ENCODE measurements around the gene ZFPM1.

The ZFPM1 gene

DNA sequence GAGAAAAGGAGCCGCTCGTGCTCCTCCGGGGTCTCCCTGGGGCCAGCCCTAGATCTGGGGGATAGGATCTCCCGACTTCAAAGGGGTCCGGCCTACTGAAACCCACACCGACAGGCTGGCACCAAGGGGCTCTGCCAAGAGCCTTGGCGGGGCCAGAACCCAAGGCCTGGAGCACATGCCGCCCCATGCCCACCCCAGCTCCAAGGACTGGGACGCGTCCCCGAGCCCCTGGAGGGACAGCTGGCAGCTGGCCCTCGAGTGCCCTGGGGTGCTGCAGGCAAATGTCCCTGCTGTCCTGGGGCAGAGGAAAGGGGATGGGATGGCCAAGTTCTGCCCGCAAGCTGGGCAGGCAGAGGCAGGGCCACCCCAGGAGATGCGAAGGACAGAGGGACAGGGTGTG lies 31.8 kb upstream of the ZFPM1 start:
- no peaks in the 10 kb centered on the region for H3K27me3 ChIP-seq (ENCODE audit: low read length)
- TF ChIP-seq, protein P1, sequence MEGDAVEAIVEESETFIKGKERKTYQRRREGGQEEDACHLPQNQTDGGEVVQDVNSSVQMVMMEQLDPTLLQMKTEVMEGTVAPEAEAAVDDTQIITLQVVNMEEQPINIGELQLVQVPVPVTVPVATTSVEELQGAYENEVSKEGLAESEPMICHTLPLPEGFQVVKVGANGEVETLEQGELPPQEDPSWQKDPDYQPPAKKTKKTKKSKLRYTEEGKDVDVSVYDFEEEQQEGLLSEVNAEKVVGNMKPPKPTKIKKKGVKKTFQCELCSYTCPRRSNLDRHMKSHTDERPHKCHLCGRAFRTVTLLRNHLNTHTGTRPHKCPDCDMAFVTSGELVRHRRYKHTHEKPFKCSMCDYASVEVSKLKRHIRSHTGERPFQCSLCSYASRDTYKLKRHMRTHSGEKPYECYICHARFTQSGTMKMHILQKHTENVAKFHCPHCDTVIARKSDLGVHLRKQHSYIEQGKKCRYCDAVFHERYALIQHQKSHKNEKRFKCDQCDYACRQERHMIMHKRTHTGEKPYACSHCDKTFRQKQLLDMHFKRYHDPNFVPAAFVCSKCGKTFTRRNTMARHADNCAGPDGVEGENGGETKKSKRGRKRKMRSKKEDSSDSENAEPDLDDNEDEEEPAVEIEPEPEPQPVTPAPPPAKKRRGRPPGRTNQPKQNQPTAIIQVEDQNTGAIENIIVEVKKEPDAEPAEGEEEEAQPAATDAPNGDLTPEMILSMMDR (IDR thresholded peaks at IDR 0.05; ENCODE audit: insufficient read depth, low read length, poor library complexity, severe bottlenecking), result no peak
- no peak for TF ChIP-seq EZH2phosphoT487 (conservative IDR thresholded peaks at IDR 0.05; ENCODE audit: low read length)
- no peak overlapping the region for H3K9ac ChIP-seq (ENCODE audit: low read length)
- no peaks in the 10 kb centered on the region for H3F3A ChIP-seq (ENCODE audit: insufficient read depth)
- H3K4me2 ChIP-seq (ENCODE audit: low read depth, low read length, poor library complexity, severe bottlenecking), result no peak overlapping the region
- H3K27ac ChIP-seq (ENCODE audit: low read depth, low read length), result no peak overlapping the region
- H3K36me3 ChIP-seq (ENCODE audit: low read length), result no peaks in the 10 kb centered on the region
- no peak overlapping the region for H3K4me3 ChIP-seq (ENCODE audit: insufficient read depth, low read length, poor library complexity, severe bottlenecking)
- H2AFZ ChIP-seq (ENCODE audit: low read depth, low read length, severe bottlenecking), result no peak overlapping the region
- no peaks in the 10 kb centered on the region for H3K79me2 ChIP-seq (ENCODE audit: insufficient read depth, low read length)
- no peaks in the 10 kb centered on the region for H4K20me1 ChIP-seq (ENCODE audit: low read depth, low read length)
- no peaks in the 10 kb centered on the region for H3K9me2 ChIP-seq (replicated peaks; ENCODE audit: insufficient read depth, low read length)
- no peaks in the 10 kb centered on the region for H3K9me3 ChIP-seq (ENCODE audit: insufficient read depth, low read length)

DNA sequence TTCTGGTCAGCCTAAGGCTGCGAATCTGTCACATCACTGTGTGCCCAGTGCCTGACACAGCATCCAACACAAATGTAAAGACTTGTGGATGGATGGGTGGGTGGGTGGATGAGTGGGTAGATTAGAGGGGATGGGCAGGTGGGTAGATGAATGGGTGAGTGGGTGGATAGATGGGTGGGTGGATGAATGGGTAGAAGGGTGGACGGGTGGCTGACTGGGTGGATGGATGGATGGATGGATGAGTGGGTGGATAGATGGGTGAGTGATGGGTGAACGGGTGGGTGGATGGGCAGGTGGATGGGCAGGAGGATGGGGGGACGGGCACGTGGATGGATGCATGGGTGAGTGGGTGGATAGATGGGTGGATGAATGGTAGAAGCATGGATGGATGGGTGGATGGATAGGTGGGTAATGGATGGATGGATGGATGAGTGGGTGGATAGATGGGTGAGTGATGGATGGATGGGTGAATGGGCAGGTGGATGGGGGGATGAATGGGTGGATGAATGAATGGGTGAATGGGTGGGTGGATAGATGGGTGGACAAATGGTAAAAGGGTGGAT lies 31.1 kb upstream of the ZFPM1 start:
- H4K20me1 ChIP-seq (ENCODE audit: low read depth, low read length), result no peaks in the 10 kb centered on the region
- no peak overlapping the region for H2AFZ ChIP-seq (ENCODE audit: low read depth, low read length, severe bottlenecking)
- no peaks in the 10 kb centered on the region for H3K79me2 ChIP-seq (ENCODE audit: insufficient read depth, low read length)
- no peaks in the 10 kb centered on the region for H3K9me2 ChIP-seq (replicated peaks; ENCODE audit: insufficient read depth, low read length)
- H3K36me3 ChIP-seq (ENCODE audit: low read length), result no peaks in the 10 kb centered on the region
- H3K4me3 ChIP-seq (ENCODE audit: insufficient read depth, low read length, poor library complexity, severe bottlenecking), result no peak overlapping the region
- no peaks in the 10 kb centered on the region for H3K27me3 ChIP-seq (ENCODE audit: low read length)
- no peak overlapping the region for H3K4me2 ChIP-seq (ENCODE audit: low read depth, low read length, poor library complexity, severe bottlenecking)
- H3K9ac ChIP-seq (ENCODE audit: low read length), result no peak overlapping the region
- TF ChIP-seq, protein P1 (IDR thresholded peaks at IDR 0.05; ENCODE audit: insufficient read depth, low read length, poor library complexity, severe bottlenecking), result no peak
- no peak for TF ChIP-seq EZH2phosphoT487 (conservative IDR thresholded peaks at IDR 0.05; ENCODE audit: low read length)
- H3K27ac ChIP-seq (ENCODE audit: low read depth, low read length), result no peak overlapping the region
- H3K9me3 ChIP-seq (ENCODE audit: insufficient read depth, low read length), result no peaks in the 10 kb centered on the region
- no peaks in the 10 kb centered on the region for H3F3A ChIP-seq (ENCODE audit: insufficient read depth)

DNA sequence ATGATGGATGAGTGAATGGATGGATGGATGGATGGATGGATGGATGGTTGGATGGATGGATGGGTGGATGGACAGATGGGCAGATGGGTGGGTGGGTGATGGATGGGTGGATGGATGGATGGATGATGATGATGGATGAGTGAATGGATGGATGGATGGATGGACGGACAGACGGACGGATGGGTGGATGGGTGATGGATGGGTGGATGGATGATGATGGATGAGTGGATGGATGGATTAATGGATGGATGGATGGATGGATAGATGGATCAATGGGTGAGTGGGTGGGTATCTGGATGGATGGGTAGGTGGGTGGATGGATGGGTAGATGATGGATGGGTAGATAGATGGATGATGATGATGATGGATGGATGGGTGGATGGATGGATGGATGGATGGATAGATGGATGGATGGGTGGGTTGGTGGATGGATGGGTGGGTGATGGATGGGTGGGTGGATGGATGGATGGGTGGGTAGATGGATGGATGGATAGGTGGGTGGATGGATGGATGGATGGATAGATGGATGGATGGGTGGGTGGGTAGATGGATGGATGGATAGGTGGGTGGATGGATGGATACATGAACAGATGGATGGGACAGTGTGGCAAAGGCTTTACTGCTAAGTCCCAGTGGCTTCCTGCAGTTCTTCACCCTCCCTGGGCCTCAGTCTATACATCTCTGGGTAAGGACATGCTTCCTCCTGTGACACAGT lies 30.2 kb upstream of the ZFPM1 start:
- no peaks in the 10 kb centered on the region for H4K20me1 ChIP-seq (ENCODE audit: low read depth, low read length)
- H3K4me3 ChIP-seq (ENCODE audit: insufficient read depth, low read length, poor library complexity, severe bottlenecking), result no peak overlapping the region
- H3K4me2 ChIP-seq (ENCODE audit: low read depth, low read length, poor library complexity, severe bottlenecking), result no peak overlapping the region
- H3F3A ChIP-seq (ENCODE audit: insufficient read depth), result no peaks in the 10 kb centered on the region
- H3K9ac ChIP-seq (ENCODE audit: low read length), result no peak overlapping the region
- H2AFZ ChIP-seq (ENCODE audit: low read depth, low read length, severe bottlenecking), result no peak overlapping the region
- H3K79me2 ChIP-seq (ENCODE audit: insufficient read depth, low read length), result no peaks in the 10 kb centered on the region
- no peak overlapping the region for H3K27ac ChIP-seq (ENCODE audit: low read depth, low read length)
- H3K27me3 ChIP-seq (ENCODE audit: low read length), result no peaks in the 10 kb centered on the region
- TF ChIP-seq EZH2phosphoT487 (conservative IDR thresholded peaks at IDR 0.05; ENCODE audit: low read length), result no peak
- TF ChIP-seq, protein P1 (IDR thresholded peaks at IDR 0.05; ENCODE audit: insufficient read depth, low read length, poor library complexity, severe bottlenecking), result no peak
- H3K36me3 ChIP-seq (ENCODE audit: low read length), result no peaks in the 10 kb centered on the region
- H3K9me3 ChIP-seq (ENCODE audit: insufficient read depth, low read length), result no peaks in the 10 kb centered on the region
- H3K9me2 ChIP-seq (replicated peaks; ENCODE audit: insufficient read depth, low read length), result no peaks in the 10 kb centered on the region

Data from SU-DHL-6 (cell line).